ENCODE data around the gene LYPLA2. TPM values are rescaled to one million over a fixed set of nuclear protein-coding genes. Genes with fewer than 3 reads are reported as not detected.

Gene LYPLA2
- total and polyA plus RNA-seq, 2 of the 8 experiments (the other 6 are each of a cell fraction or from before 2014, with no cell fraction given): 138 to 211 TPM

DNA sequence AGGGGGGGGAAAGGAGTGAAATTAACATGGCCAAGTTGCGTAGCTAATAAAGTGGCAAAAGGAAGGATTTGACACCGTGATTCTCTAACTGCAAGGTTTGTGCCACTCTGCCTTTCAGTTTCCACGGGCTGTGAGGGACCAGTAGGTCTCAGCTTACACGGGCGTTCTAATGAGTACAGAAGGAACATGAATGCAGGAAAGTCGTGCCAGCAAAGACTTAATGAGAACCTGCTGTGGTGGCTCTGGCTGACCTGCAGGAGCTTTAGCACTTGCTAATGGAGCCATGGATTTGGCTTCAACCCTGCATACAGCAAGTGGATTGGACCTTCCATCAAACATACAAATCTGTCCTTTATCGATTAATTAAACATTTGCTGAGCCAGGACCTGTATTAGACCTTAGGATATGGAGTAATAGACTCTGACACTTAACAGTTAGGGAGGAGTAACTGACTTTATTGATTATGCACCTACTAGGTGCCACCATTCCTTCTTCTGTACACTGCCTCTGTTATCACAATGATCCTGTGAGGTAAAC is 27.8 kb upstream of the LYPLA2 start (continued):
- no peak for TF ChIP-seq RBBP5 (IDR thresholded peaks at IDR 0.05; ENCODE audit: borderline replicate concordance, low read depth, low read length)
- no peak for TF ChIP-seq BRCA1 (IDR thresholded peaks at IDR 0.05; ENCODE audit: low read depth, low read length)
- no peak for TF ChIP-seq TBP (IDR thresholded peaks at IDR 0.05; ENCODE audit: low read depth, low read length)
- TF ChIP-seq BACH1 (IDR thresholded peaks at IDR 0.05; ENCODE audit: low read length): no peak
- no peak for TF ChIP-seq KDM5A (IDR thresholded peaks at IDR 0.05; ENCODE audit: low read length)
- no peak for TF ChIP-seq POLR2A (IDR thresholded peaks at IDR 0.05; ENCODE audit: control extremely low read depth in 1 of 2, low read depth in 2 of 2, low read length in 2 of 2)

Data from H1 (cell line).